Neuron (in vitro differentiated cells): Measurements from ENCODE around the gene FBRSL1.

Source experiments
- H2AFZ ChIP-seq: one replicate; pipeline ENCODE4 v1.6.1; 2013; ENCODE audit warnings: low read depth, mild to moderate bottlenecking, inconsistent platforms, low read length, moderate library complexity
- H3K27me3 ChIP-seq: one replicate; pipeline ENCODE4 v1.6.1; 2013; ENCODE audit warnings: low read length; ENCODE audit not compliant: insufficient read depth
- H3K36me3 ChIP-seq: one replicate; pipeline ENCODE4 v1.6.1; 2013; ENCODE audit warnings: low read length; ENCODE audit not compliant: insufficient read depth
- H3K4me1 ChIP-seq: one replicate; pipeline ENCODE4 v1.6.1; 2013; ENCODE audit warnings: low read length; ENCODE audit not compliant: insufficient read depth
- H3K4me3 ChIP-seq: 2 replicates; pipeline ENCODE4 v1.5.1; 2013; ENCODE audit warnings: mild to moderate bottlenecking, low read length, moderate library complexity
- H3K9me3 ChIP-seq: one replicate; pipeline ENCODE4 v1.6.1; 2013; ENCODE audit warnings: low read length

FBRSL1 gene

GRCh38 chr12:132449565-132450417, 40.2 kb upstream of the FBRSL1 start:
- Histone ChIP-seq H3K4me3 (no peak overlapping the region), H3K27me3 (peaks cover 34% of the 10 kb centered on the region), H3K4me1 (no peaks in the 10 kb centered on the region), H3K36me3 (no peaks in the 10 kb centered on the region), H2AFZ (no peak overlapping the region), H3K9me3 (peaks cover 7% of the 10 kb centered on the region)

DNA sequence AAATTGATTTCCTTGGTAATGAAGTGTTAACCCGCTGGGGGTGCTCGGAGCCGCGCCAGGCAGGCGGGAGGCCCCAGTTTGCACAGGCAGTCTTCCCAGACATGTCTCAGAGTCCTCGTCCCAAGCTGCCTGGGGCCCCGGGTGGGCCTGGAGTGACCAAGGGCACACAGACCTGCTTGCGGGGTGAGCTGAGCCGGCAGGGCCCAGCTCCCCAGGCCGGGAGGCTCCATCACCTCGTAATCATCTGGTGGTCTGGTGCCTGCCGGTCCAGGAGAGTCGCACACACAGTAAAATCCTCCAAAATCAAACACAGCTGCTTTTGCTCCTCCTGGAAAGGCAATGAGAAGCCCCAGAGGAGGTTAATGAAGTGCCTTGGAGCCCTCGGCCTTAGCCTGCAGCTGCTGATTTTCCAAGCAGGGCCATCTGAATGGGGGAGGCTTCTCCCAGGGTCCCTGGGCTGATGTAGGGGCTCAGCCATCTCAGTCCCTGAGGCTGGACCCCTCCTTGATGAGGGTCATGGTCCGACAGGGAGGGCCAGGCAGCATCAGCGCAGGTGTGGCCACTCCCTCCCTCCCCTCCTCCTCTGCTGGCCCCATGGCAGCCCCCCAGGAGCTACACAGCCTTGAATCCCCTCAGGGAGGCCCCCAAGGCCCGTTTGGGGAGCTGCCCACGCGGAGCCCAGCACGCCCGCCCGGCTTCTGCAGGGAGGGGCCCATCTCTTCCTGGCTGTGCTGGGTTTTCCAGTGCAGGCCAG, 39.4 kb upstream of the FBRSL1 start:
- Histone ChIP-seq H3K36me3 (no peaks in the 10 kb centered on the region), H3K4me1 (no peaks in the 10 kb centered on the region), H3K4me3 (no peak overlapping the region), H3K9me3 (peaks cover 7% of the 10 kb centered on the region), H3K27me3 (peaks cover 34% of the 10 kb centered on the region), H2AFZ (no peak overlapping the region)

GRCh38 chr12:132451172-132451835, 38.6 kb upstream of the FBRSL1 start:
- peaks cover 29% of the 10 kb centered on the region for H3K27me3 ChIP-seq

DNA sequence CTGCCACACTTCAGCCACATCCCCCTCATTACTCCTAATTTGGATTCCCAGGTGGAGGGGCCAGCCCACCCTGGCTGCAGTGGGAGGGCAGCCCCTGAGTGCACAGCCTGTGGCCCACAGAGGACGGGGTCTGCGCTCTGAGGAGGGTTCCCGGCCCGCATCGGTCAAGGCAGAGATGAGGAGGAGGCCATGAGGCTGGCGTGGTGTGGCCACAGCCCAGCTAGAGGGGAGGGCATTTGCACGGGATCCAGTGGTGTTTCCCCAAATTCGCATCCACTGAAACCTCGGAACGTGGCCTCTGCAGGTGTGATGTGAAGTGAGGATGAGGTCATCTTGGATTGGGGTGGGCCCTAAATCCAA, 38.1 kb upstream of the FBRSL1 start:
- no peak overlapping the region for H2AFZ ChIP-seq
- H3K4me3 ChIP-seq: no peak overlapping the region
- no peaks in the 10 kb centered on the region for H3K36me3 ChIP-seq
- H3K4me1 ChIP-seq: no peaks in the 10 kb centered on the region
- peaks cover 3% of the 10 kb centered on the region for H3K9me3 ChIP-seq
- H3K27me3 ChIP-seq: peaks cover 29% of the 10 kb centered on the region

More at GRCh38 chr12:132451172-132451835, 38.6 kb upstream of the FBRSL1 start:
- Histone ChIP-seq H3K4me1 (no peaks in the 10 kb centered on the region), H2AFZ (no peak overlapping the region), H3K4me3 (no peak overlapping the region), H3K36me3 (no peaks in the 10 kb centered on the region), H3K9me3 (peaks cover 3% of the 10 kb centered on the region)

DNA sequence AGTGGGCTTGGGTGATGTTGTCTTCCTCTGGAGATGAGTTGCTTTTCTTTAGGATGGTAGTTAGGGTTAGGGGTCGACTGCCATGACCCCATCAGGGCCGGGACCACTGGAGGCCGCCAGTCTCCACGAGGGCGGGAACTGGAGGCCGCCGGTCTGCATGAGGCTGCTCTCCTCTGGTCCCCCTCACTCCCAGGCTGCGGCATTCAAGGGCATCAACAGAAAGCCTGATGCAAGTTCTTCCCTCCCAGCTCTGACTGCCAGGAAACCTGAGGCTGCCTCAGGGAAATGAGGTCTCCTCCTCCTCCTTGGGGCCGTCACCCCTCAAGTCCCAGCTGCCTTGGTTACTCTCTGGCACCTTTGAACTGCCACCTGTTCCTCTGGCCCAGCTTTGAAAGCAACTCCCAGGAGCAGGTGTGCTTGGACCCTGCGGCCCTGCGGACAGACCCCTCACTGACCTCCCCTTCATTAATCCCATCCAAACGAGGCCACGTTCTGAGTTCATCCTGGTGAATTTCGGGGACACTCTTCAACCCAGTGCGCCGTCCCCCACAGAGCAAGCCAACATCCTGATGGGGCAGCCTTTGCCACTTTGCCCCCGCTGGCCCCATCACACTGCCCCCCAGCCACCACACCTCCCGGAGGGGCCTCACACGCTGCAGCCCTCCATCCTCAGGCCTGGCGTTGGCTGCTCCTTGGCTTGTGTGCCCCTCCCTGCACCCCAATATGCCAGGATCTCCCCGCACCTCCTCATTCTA, 37.2 kb upstream of the FBRSL1 start:
- H3K27me3 ChIP-seq: peaks cover 29% of the 10 kb centered on the region
- no peak overlapping the region for H2AFZ ChIP-seq
- no peak overlapping the region for H3K4me3 ChIP-seq
- no peaks in the 10 kb centered on the region for H3K9me3 ChIP-seq
- no peaks in the 10 kb centered on the region for H3K4me1 ChIP-seq
- no peaks in the 10 kb centered on the region for H3K36me3 ChIP-seq

DNA sequence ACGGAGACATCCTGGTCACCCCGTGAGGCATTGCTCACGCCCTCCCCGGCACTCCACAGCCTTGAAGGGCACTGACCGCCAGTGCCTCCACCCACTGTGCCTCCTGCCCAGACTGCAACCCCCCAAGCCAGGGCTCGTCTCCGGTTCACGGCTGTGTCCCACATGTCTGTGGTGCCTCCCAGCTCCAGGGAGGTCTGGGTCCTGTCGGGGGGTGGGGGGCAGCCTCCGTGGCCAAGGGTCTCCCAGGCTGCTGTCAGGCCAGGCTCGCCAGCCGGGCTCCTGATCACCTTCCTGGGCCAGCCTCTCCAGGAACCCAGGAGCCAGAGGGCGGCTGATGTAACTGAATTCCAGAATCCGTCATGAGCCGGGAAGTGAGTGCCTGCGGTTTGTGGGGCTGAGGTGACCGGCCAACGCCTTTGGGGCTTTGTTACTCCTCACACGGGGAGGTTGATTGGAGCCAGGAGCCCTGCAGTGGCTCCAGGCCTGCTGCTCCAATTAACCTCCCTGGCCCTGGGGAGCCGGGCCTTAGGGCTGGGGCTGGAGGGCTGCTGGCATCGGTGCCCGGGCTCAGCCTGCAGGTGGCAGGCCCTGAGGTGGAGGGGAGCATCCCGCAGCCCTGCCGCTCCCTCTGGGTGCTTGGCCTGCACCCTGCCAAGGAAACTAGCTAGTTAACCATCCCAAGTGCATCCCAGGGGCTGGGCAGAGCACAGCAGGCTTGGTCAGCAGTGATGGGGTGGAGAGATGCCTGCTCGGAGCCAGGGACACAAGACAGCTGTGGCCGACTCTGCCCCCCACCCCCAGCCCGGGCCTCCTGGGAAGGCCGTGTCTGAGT, 36.4 kb upstream of the FBRSL1 start:
- H3K27me3 ChIP-seq: peaks cover 29% of the 10 kb centered on the region
- no peaks in the 10 kb centered on the region for H3K36me3 ChIP-seq
- H3K4me3 ChIP-seq: no peak overlapping the region
- H3K9me3 ChIP-seq: no peaks in the 10 kb centered on the region
- no peak overlapping the region for H2AFZ ChIP-seq
- H3K4me1 ChIP-seq: no peaks in the 10 kb centered on the region

- H3K9me3 ChIP-seq: no peaks in the 10 kb centered on the region
- no peak overlapping the region for H3K4me3 ChIP-seq
- H2AFZ ChIP-seq: no peak overlapping the region
- H3K27me3 ChIP-seq: peaks cover 28% of the 10 kb centered on the region
- no peaks in the 10 kb centered on the region for H3K4me1 ChIP-seq
- H3K36me3 ChIP-seq: no peaks in the 10 kb centered on the region
Measured at GRCh38 chr12:132454193-132454932, 35.6 kb upstream of the FBRSL1 start.

DNA sequence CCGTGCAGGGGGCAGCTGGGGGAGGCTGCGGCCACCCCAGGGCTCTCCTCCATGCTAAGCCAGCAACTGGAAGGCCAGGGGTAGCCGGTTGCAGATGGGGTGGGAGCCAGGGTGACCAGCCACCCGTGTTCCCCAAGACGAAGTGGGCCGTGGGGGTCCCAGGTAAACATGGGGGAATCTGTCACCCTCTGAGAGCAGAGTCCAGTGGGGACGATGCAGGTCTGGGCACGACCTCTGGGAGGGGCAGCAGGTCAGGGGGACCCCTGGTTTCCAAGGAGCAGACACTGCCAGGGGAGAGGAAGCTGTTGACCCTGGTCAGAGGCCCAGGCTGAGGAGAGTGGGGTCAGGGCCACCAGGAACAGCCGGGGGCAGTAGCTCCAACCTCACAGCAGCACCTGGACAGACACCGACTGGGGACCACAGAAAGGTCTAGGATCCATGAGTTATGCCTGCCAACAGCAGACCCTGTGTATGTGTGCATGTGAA, 35.0 kb upstream of the FBRSL1 start:
- H3K4me3 ChIP-seq: no peak overlapping the region
- no peaks in the 10 kb centered on the region for H3K9me3 ChIP-seq
- H3K4me1 ChIP-seq: no peaks in the 10 kb centered on the region
- no peak overlapping the region for H2AFZ ChIP-seq
- H3K36me3 ChIP-seq: no peaks in the 10 kb centered on the region
- H3K27me3 ChIP-seq: peaks cover 22% of the 10 kb centered on the region

DNA sequence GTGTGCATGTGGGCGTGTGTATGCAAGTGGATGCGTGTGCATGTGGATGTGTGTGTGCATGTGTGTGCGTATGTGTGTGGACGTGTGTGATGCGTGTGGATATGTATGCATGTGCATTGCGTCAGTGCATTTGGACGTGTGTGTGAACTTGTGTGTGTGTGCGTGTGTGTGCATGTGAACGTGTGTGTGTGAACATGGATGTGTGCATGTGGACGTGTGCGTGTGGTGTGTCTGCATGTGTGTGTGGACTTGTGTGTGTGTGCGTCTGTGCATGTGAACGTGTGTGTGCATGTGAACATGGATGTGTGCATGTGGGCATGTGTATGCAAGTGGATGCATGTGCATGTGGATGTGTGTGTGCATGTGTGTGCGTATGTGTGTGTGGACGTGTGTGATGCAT, 34.4 kb upstream of the FBRSL1 start:
- Histone ChIP-seq H3K27me3 (peaks cover 21% of the 10 kb centered on the region), H3K36me3 (no peaks in the 10 kb centered on the region), H2AFZ (no peak overlapping the region), H3K9me3 (no peaks in the 10 kb centered on the region), H3K4me1 (no peaks in the 10 kb centered on the region), H3K4me3 (no peak overlapping the region)

DNA sequence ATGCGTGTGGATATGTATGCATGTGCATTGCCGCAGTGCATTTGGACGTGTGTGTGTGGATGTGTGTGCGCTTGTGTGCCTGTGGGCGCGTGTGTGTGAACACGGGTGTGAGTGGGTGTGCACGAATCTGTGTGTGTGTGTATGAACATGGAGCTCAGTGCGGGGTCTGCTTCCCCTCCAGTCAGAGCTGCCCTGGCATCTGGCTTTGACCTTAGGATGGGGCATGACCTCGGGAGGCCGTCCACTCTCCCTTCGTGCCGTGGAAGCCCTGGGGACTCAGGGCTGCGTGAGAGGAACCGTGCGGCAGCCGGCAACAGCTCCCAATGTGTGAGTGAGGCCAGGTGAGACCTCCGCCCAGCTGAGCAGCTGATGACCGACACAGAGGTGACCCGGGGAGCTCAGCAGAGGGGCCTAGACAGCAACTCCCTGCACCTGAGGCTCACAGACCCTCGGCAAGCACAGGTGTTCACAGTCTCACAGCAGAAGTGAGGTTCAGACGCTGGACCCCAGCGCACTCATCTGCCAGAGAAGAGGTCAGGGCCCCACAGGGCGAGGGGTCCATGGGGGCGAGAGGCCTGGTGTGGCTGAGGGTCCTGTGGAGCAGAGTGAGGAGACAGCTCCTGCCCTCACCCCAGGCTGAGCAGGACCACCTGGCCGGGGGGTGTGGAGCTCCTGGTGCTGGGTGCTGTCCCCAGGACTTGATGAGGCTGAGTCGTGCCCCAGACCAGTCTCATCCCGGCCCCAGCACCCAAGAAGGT, 33.6 kb upstream of the FBRSL1 start:
- Histone ChIP-seq H3K36me3 (no peaks in the 10 kb centered on the region), H3K9me3 (no peaks in the 10 kb centered on the region), H2AFZ (no peak overlapping the region), H3K27me3 (peaks cover 21% of the 10 kb centered on the region), H3K4me3 (no peak overlapping the region), H3K4me1 (no peaks in the 10 kb centered on the region)

GRCh38 chr12:132456944-132457495, 32.9 kb upstream of the FBRSL1 start:
- H3K27me3 ChIP-seq: peaks cover 18% of the 10 kb centered on the region
- no peak overlapping the region for H2AFZ ChIP-seq
- no peak overlapping the region for H3K4me3 ChIP-seq
- no peaks in the 10 kb centered on the region for H3K36me3 ChIP-seq
- H3K4me1 ChIP-seq: no peaks in the 10 kb centered on the region
- H3K9me3 ChIP-seq: no peaks in the 10 kb centered on the region
